Measurements from ENCODE around the gene CHD6.
A peak's percentile ranks its signal among the peaks of the same experiment; 100 is the strongest.

CHD6 gene

DNA sequence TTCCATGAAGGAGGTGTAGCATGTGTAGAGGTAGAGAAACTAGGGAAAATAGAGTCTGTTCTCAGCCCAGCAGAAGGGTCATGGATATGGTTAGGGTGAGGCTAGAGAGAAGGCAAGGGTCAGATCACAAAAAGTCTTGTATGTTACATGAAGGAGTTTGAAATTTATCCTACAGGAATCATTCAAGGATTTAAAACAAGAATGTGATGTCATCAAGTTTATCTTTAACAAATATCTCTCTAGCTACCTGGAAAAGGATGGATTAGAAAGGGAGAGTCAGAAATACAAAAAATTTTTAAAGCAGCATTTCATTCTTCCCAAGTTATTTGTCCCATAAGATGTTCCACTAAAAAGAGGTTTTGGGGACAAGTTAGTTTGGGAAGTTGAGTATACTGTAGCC lies 4.4 kb upstream of the CHD6 start:
- H3K4me3 ChIP-seq (replicated peaks in 1 of 2; ENCODE audit: low read depth in 2 of 2, low read length in 2 of 2), result no peak overlapping the region
- TF ChIP-seq, protein P1, sequence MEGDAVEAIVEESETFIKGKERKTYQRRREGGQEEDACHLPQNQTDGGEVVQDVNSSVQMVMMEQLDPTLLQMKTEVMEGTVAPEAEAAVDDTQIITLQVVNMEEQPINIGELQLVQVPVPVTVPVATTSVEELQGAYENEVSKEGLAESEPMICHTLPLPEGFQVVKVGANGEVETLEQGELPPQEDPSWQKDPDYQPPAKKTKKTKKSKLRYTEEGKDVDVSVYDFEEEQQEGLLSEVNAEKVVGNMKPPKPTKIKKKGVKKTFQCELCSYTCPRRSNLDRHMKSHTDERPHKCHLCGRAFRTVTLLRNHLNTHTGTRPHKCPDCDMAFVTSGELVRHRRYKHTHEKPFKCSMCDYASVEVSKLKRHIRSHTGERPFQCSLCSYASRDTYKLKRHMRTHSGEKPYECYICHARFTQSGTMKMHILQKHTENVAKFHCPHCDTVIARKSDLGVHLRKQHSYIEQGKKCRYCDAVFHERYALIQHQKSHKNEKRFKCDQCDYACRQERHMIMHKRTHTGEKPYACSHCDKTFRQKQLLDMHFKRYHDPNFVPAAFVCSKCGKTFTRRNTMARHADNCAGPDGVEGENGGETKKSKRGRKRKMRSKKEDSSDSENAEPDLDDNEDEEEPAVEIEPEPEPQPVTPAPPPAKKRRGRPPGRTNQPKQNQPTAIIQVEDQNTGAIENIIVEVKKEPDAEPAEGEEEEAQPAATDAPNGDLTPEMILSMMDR (IDR thresholded peaks at IDR 0.05; ENCODE audit: low read depth, low read length), result no peak
- no peak for DNase-seq (ENCODE audit: low read depth in 2 of 2)

- TF ChIP-seq, protein P1 (IDR thresholded peaks at IDR 0.05; ENCODE audit: low read depth, low read length), result no peak
- no peak for DNase-seq (ENCODE audit: low read depth in 2 of 2)
- H3K4me3 ChIP-seq (replicated peaks in 1 of 2; ENCODE audit: low read depth in 2 of 2, low read length in 2 of 2), result no peak overlapping the region
Measured at GRCh38 chr20:41621971-41622370, 3.8 kb upstream of the CHD6 start.

DNA sequence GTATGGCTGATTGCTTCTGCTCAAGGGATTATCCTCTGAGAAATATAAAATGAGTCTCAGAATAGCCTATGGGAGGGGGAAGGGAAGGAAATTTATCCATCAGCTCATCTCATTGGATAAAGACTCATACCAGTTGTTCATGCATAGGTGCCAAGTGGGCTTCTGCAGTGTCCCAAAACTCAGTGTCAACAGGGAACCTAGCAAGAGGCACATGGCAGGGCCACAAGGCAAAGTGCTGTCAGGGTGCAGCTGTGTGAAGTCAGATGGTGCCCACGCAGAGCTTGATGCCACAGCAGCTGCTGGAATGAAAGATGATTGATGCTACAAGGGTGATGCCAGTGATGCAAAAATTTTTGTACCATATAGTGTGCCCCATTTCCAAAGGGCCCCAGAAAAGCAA lies 3.2 kb upstream of the CHD6 start:
- no peak for DNase-seq (ENCODE audit: low read depth in 2 of 2)
- TF ChIP-seq, protein P1 (IDR thresholded peaks at IDR 0.05; ENCODE audit: low read depth, low read length), result no peak
- no peak overlapping the region for H3K4me3 ChIP-seq (replicated peaks in 1 of 2; ENCODE audit: low read depth in 2 of 2, low read length in 2 of 2)

- no peak overlapping the region for H3K4me3 ChIP-seq (replicated peaks in 1 of 2; ENCODE audit: low read depth in 2 of 2, low read length in 2 of 2)
- no peak for DNase-seq (ENCODE audit: low read depth in 2 of 2)
- TF ChIP-seq, protein P1 (IDR thresholded peaks at IDR 0.05; ENCODE audit: low read depth, low read length), result no peak
Measured at GRCh38 chr20:41619360-41620100, 1.4 kb upstream of the CHD6 start.

GRCh38 chr20:41618807-41619311 lies 682 bp upstream of the CHD6 start:
- TF ChIP-seq, protein P1 (IDR thresholded peaks at IDR 0.05; ENCODE audit: low read depth, low read length), result no peak
- no peak for DNase-seq (ENCODE audit: low read depth in 2 of 2)
- peak overlapping the region; percentile 68 to 72 for H3K4me3 ChIP-seq (replicated peaks in 1 of 2; ENCODE audit: low read depth in 2 of 2, low read length in 2 of 2)

DNA sequence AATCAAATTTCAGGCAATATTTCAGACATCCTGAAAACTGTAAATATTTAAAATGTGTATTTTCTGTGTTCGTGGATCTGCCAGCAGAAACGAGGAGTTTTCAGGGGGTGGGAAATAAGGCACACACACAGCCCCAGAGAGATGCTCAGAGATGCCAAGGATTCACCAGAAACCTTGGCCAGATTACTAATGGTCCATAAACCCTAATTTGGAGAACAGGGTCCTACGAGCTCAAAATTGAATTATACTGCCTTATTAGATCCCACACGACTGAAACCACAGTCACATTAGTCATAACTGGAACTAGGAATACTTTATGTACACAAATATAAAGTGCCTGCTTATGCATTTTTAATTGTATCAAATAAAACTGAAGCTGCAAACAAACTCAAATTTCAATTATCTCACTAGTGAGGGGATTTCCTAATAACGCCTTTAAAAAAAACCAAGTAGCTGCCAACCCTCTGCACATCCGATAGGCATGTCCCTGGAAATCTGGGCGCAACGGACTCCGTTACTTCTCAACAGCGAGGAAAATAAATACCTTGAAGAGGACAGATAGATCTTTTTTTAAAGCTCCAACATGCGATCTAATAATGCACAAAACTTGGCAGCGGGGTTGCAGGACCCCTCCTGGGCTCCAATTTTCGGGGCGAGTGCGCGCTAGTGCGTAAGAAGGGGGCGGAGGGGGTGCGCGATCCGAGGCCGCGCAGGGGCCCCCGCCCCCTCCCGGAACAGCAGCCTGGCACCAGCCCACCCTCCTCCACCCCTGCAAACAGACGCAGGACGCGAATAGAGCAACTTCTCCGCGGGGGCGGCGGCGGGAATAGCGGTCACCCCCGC lies 897 bp downstream of the CHD6 start:
- H3K4me3 ChIP-seq (replicated peaks in 1 of 2; ENCODE audit: low read depth in 2 of 2, low read length in 2 of 2), result peak overlapping the region; percentile 72 to 76
- DNase-seq (ENCODE audit: low read depth in 2 of 2), result peak; percentile 50 to 51
- TF ChIP-seq, protein P1 (IDR thresholded peaks at IDR 0.05; ENCODE audit: low read depth, low read length), result no peak
